Loucy (cell line): ENCODE data around the gene ATRNL1.

ENCODE experiments used
- H2AFZ ChIP-seq: fragments of 200-600 bp; sonication (generic); 2 replicates; pipeline ENCODE4 v1.6.0; 2016; ENCODE audit warnings: antibody characterized with exemption, mild to moderate bottlenecking, low read length, moderate library complexity
- H3F3A ChIP-seq: fragments of 200-600 bp; 2 replicates; pipeline ENCODE4 v1.6.0; 2016; ENCODE audit warnings: antibody characterized with exemption, low read depth, mild to moderate bottlenecking
- H3K27me3 ChIP-seq: fragments of 200-600 bp; sonication (generic); 2 replicates; pipeline ENCODE4 v1.6.1; 2014; ENCODE audit warnings: low read length, mild to moderate bottlenecking; ENCODE audit not compliant: insufficient read depth, poor library complexity, severe bottlenecking
- H3K36me3 ChIP-seq: fragments of 200-600 bp; sonication (generic); 2 replicates; pipeline ENCODE4 v1.6.1; 2016; ENCODE audit warnings: low read length; ENCODE audit not compliant: insufficient read depth
- H3K4me1 ChIP-seq: fragments of 200-600 bp; sonication (generic); 2 replicates; pipeline ENCODE4 v1.5.1; 2014; ENCODE audit warnings: low read length, mild to moderate bottlenecking; ENCODE audit not compliant: insufficient read depth, poor library complexity, severe bottlenecking
- H3K4me2 ChIP-seq: fragments of 200-600 bp; sonication (generic); 2 replicates; pipeline ENCODE4 v1.6.0; 2014; ENCODE audit warnings: antibody characterized with exemption, low read length, low read depth, mild to moderate bottlenecking; ENCODE audit not compliant: poor library complexity, severe bottlenecking
- H3K4me3 ChIP-seq: fragments of 200-600 bp; sonication (generic); 2 replicates; pipeline ENCODE4 v1.5.1; 2014; ENCODE audit warnings: low read length, mild to moderate bottlenecking, mixed read lengths; ENCODE audit not compliant: poor library complexity, severe bottlenecking
- H3K79me2 ChIP-seq: fragments of 200-600 bp; sonication (generic); 2 replicates; pipeline ENCODE4 v1.6.1; 2014; ENCODE audit warnings: low read length; ENCODE audit not compliant: insufficient read depth
- H3K9ac ChIP-seq: fragments of 200-600 bp; sonication (generic); 2 replicates; pipeline ENCODE4 v1.6.0; 2014; ENCODE audit warnings: mild to moderate bottlenecking, low read depth, low read length, moderate library complexity; ENCODE audit not compliant: poor library complexity, severe bottlenecking
- H3K9me2 ChIP-seq: fragments of 200-600 bp; sonication (generic); replicated peaks from 2 replicates; pipeline ENCODE4 v1.6.1; 2016; ENCODE audit warnings: low read depth, low read length, mixed read lengths
- H3K9me3 ChIP-seq: fragments of 200-600 bp; sonication (generic); 2 replicates; pipeline ENCODE4 v1.6.1; 2014; ENCODE audit warnings: mild to moderate bottlenecking, antibody characterized with exemption, low read length, low read depth; ENCODE audit not compliant: insufficient read depth
- H4K20me1 ChIP-seq: fragments of 200-600 bp; sonication (generic); 2 replicates; pipeline ENCODE4 v1.6.0; 2014; ENCODE audit warnings: antibody characterized with exemption, low read length, mild to moderate bottlenecking; ENCODE audit not compliant: insufficient read depth, poor library complexity, severe bottlenecking
- CTCF ChIP-seq: fragments of 200-600 bp; sonication (generic); conservative IDR thresholded peaks from 2 replicates; pipeline ENCODE4 v1.5.1; 2014; ENCODE audit warnings: mild to moderate bottlenecking, antibody characterized with exemption, low read length
- EZH2phosphoT487 ChIP-seq: fragments of 200-600 bp; IDR thresholded peaks from 2 replicates; pipeline ENCODE4 v1.6.1; 2018; ENCODE audit warnings: antibody characterized with exemption, mild to moderate bottlenecking, moderate library complexity, borderline replicate concordance

The ATRNL1 gene

GRCh38 chr10:115936926-115937767 lies 844.0 kb downstream of the ATRNL1 start:
- Histone ChIP-seq H2AFZ (no peak overlapping the region), H3F3A (no peaks in the 10 kb centered on the region), H3K27me3 (no peaks in the 10 kb centered on the region), H3K79me2 (no peaks in the 10 kb centered on the region), H3K9ac (no peak overlapping the region), H3K4me3 (no peak overlapping the region), H3K4me1 (peaks cover 30% of the 10 kb centered on the region), H4K20me1 (no peaks in the 10 kb centered on the region), H3K4me2 (no peak overlapping the region), H3K9me2 (no peaks in the 10 kb centered on the region), H3K9me3 (peaks cover 18% of the 10 kb centered on the region; the same call in 1 of the 2 replicates), H3K36me3 (no peaks in the 10 kb centered on the region; the same call in 1 of the 2 replicates)
- no peak for TF ChIP-seq EZH2phosphoT487
- no peak for TF ChIP-seq CTCF

GRCh38 chr10:115937768-115938056 lies 844.5 kb downstream of the ATRNL1 start:
- H3K9ac ChIP-seq = no peak overlapping the region
- H3K9me3 ChIP-seq = peaks cover 18% of the 10 kb centered on the region; the same call in 1 of the 2 replicates
- H2AFZ ChIP-seq = no peak overlapping the region
- H3K4me2 ChIP-seq = no peak overlapping the region
- H3K4me1 ChIP-seq = peaks cover 32% of the 10 kb centered on the region
- H3K79me2 ChIP-seq = no peaks in the 10 kb centered on the region
- H3K36me3 ChIP-seq = no peaks in the 10 kb centered on the region; the same call in 1 of the 2 replicates
- no peaks in the 10 kb centered on the region for H4K20me1 ChIP-seq
- H3K9me2 ChIP-seq = no peaks in the 10 kb centered on the region
- H3F3A ChIP-seq = no peaks in the 10 kb centered on the region
- H3K27me3 ChIP-seq = no peaks in the 10 kb centered on the region
- TF ChIP-seq CTCF (no peak), EZH2phosphoT487 (no peak)
- no peak overlapping the region for H3K4me3 ChIP-seq

GRCh38 chr10:115939101-115939854 lies 846.1 kb downstream of the ATRNL1 start:
- Histone ChIP-seq H3K79me2 (no peaks in the 10 kb centered on the region), H3F3A (no peaks in the 10 kb centered on the region), H3K4me3 (no peak overlapping the region), H3K36me3 (no peaks in the 10 kb centered on the region; the same call in 1 of the 2 replicates), H3K4me1 (peaks cover 28% of the 10 kb centered on the region), H3K9me3 (peaks cover 18% of the 10 kb centered on the region; the same call in 1 of the 2 replicates), H3K27me3 (no peaks in the 10 kb centered on the region), H3K4me2 (peak overlapping the region; percentile 27), H4K20me1 (no peaks in the 10 kb centered on the region), H2AFZ (no peak overlapping the region), H3K9ac (no peak overlapping the region), H3K9me2 (no peaks in the 10 kb centered on the region)
- no peak for TF ChIP-seq CTCF
- TF ChIP-seq EZH2phosphoT487 = no peak
